ENCODE results near the gene CD244.
"Not testable (repeated sequence)": the region's sequence is repeated elsewhere in the genome, so short reads cannot be mapped to it uniquely, and the experiment has no call there.

The CD244 gene

GRCh38 chr1:160879056-160879455 is 16.4 kb upstream of the CD244 start:
- Histone ChIP-seq H3K4me3 (ENCODE audit: insufficient read length, low read depth) (no peak overlapping the region), H3K9ac (ENCODE audit: insufficient read length, low read depth) (no peak overlapping the region)

DNA sequence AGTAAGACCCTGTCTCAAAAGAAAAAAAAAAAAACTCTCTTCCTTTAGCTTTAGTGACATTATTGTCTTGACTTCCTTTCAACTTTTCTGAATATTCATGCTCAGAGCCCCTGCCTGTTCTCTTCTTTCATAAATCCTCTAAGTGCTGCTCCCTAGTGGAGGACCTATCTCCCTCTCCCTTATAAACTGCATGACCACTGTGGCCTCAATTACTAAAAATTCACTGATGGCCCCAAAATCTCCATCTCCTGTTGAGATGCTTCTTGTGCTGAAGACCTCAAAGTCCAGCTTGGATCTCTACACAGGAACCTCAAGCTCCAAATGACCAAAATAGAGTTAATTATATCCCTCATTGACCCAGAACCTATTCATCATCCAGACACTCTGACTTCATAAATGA is 14.5 kb upstream of the CD244 start:
- no peaks in the 10 kb centered on the region for H3K27me3 ChIP-seq (ENCODE audit: insufficient read depth, insufficient read length)
- H3K9me3 ChIP-seq (ENCODE audit: insufficient read depth, low read length) = no peaks in the 10 kb centered on the region
- no peaks in the 10 kb centered on the region for H3K4me1 ChIP-seq (ENCODE audit: insufficient read depth, insufficient read length)
- no peak overlapping the region for H3K9ac ChIP-seq (ENCODE audit: insufficient read length, low read depth)
- no peaks in the 10 kb centered on the region for H3K36me3 ChIP-seq (ENCODE audit: insufficient read depth, insufficient read length, low read length)
- H3K4me3 ChIP-seq (ENCODE audit: insufficient read length, low read depth) = no peak overlapping the region
- DNase-seq (ENCODE audit: low read depth, low spot score) = no peak
- TF ChIP-seq SUZ12 (IDR thresholded peaks at IDR 0.05; ENCODE audit: extremely low read depth, insufficient read depth, insufficient read length) = no peak

More at GRCh38 chr1:160879056-160879455, 16.4 kb upstream of the CD244 start:
- no peaks in the 10 kb centered on the region for H3K9me3 ChIP-seq (ENCODE audit: insufficient read depth, low read length)
- no peak for DNase-seq (ENCODE audit: low read depth, low spot score)
- no peaks in the 10 kb centered on the region for H3K36me3 ChIP-seq (ENCODE audit: insufficient read depth, insufficient read length, low read length)
- H3K4me1 ChIP-seq (ENCODE audit: insufficient read depth, insufficient read length) = no peaks in the 10 kb centered on the region
- no peaks in the 10 kb centered on the region for H3K27me3 ChIP-seq (ENCODE audit: insufficient read depth, insufficient read length)
- TF ChIP-seq ZNF274 (IDR thresholded peaks at IDR 0.05; ENCODE audit: low read depth, low read length) (no peak), SUZ12 (IDR thresholded peaks at IDR 0.05; ENCODE audit: extremely low read depth, insufficient read depth, insufficient read length) (no peak), YY1 (IDR thresholded peaks at IDR 0.05; ENCODE audit: insufficient read depth, insufficient read length) (no peak)

- Histone ChIP-seq H3K4me3 (ENCODE audit: insufficient read length, low read depth) (no peak overlapping the region), H3K9ac (ENCODE audit: insufficient read length, low read depth) (no peak overlapping the region), H3K9me3 (ENCODE audit: insufficient read depth, low read length) (no peaks in the 10 kb centered on the region), H3K27me3 (ENCODE audit: insufficient read depth, insufficient read length) (no peaks in the 10 kb centered on the region), H3K36me3 (ENCODE audit: insufficient read depth, insufficient read length, low read length) (no peaks in the 10 kb centered on the region), H3K4me1 (ENCODE audit: insufficient read depth, insufficient read length) (no peaks in the 10 kb centered on the region)
- no peak for DNase-seq (ENCODE audit: low read depth, low spot score)
- no peak for TF ChIP-seq ZNF274 (IDR thresholded peaks at IDR 0.05; ENCODE audit: low read depth, low read length)
- TF ChIP-seq YY1 (IDR thresholded peaks at IDR 0.05; ENCODE audit: insufficient read depth, insufficient read length) = no peak
- TF ChIP-seq SUZ12 (IDR thresholded peaks at IDR 0.05; ENCODE audit: extremely low read depth, insufficient read depth, insufficient read length) = no peak
Observed at GRCh38 chr1:160876311-160876710, 13.6 kb upstream of the CD244 start.

DNA sequence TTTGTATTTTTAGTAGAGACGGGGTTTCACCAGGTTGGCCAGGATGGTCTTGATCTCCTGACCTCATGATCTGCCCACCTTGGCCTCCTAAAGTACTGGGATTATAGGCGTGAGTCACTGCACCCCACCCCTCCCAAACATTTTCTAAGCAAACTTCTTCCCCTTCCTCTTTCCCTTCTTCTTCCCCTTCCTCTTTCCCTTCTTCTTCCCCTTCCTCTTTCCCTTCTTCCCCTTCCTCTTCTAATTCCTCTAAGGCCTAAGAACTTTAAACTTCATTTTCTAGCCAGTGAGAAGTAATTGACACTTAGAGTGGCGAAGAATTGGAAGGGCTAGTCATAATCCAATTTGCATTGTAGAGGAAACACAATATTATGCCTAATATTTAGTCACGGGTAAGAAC is 12.9 kb upstream of the CD244 start:
- H3K36me3 ChIP-seq (ENCODE audit: insufficient read depth, insufficient read length, low read length); H3K4me1 ChIP-seq (ENCODE audit: insufficient read depth, insufficient read length); H3K9ac ChIP-seq (ENCODE audit: insufficient read length, low read depth); H3K4me3 ChIP-seq (ENCODE audit: insufficient read length, low read depth); H3K9me3 ChIP-seq (ENCODE audit: insufficient read depth, low read length); H3K27me3 ChIP-seq (ENCODE audit: insufficient read depth, insufficient read length); DNase-seq (ENCODE audit: low read depth, low spot score): not testable (repeated sequence)

DNA sequence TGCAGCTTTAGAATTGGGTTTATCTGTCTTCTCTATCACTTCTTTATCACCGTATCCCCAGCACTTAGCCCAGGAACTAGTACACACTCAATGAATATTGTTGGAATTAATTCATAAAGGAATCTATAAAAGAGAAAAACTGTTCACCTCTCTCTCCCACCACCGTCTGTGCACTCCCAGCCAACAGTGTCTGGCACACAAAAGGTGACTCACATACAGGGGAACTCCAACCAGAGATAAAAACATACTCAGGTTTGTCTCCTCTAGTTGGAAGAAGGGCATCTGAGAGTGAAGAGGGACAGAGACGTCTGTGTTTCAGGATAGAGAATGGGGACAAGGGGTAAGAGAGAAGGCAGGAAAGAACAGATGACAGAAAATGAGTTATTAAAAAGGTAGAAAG is 12.2 kb upstream of the CD244 start:
- Histone ChIP-seq H3K9me3 (ENCODE audit: insufficient read depth, low read length) (no peaks in the 10 kb centered on the region), H3K4me3 (ENCODE audit: insufficient read length, low read depth) (no peak overlapping the region), H3K27me3 (ENCODE audit: insufficient read depth, insufficient read length) (no peaks in the 10 kb centered on the region), H3K9ac (ENCODE audit: insufficient read length, low read depth) (no peak overlapping the region), H3K36me3 (ENCODE audit: insufficient read depth, insufficient read length, low read length) (no peaks in the 10 kb centered on the region), H3K4me1 (ENCODE audit: insufficient read depth, insufficient read length) (no peaks in the 10 kb centered on the region)
- no peak for TF ChIP-seq YY1 (IDR thresholded peaks at IDR 0.05; ENCODE audit: insufficient read depth, insufficient read length)
- TF ChIP-seq SUZ12 (IDR thresholded peaks at IDR 0.05; ENCODE audit: extremely low read depth, insufficient read depth, insufficient read length) = no peak
- no peak for TF ChIP-seq ZNF274 (IDR thresholded peaks at IDR 0.05; ENCODE audit: low read depth, low read length)
- no peak for DNase-seq (ENCODE audit: low read depth, low spot score)

- no peak overlapping the region for H3K9ac ChIP-seq (ENCODE audit: insufficient read length, low read depth)
- no peak overlapping the region for H3K4me3 ChIP-seq (ENCODE audit: insufficient read length, low read depth)
- no peak for TF ChIP-seq YY1 (IDR thresholded peaks at IDR 0.05; ENCODE audit: insufficient read depth, insufficient read length)
- no peak for TF ChIP-seq SUZ12 (IDR thresholded peaks at IDR 0.05; ENCODE audit: extremely low read depth, insufficient read depth, insufficient read length)
- no peak for TF ChIP-seq ZNF274 (IDR thresholded peaks at IDR 0.05; ENCODE audit: low read depth, low read length)
- H3K27me3 ChIP-seq (ENCODE audit: insufficient read depth, insufficient read length) = no peaks in the 10 kb centered on the region
- H3K4me1 ChIP-seq (ENCODE audit: insufficient read depth, insufficient read length) = no peaks in the 10 kb centered on the region
- no peaks in the 10 kb centered on the region; the same call in 1 of the 2 replicates for H3K9me3 ChIP-seq (ENCODE audit: insufficient read depth, low read length)
- H3K36me3 ChIP-seq (ENCODE audit: insufficient read depth, insufficient read length, low read length) = no peaks in the 10 kb centered on the region
- no peak for DNase-seq (ENCODE audit: low read depth, low spot score)
Observed at GRCh38 chr1:160868141-160868540, 5.5 kb upstream of the CD244 start.

DNA sequence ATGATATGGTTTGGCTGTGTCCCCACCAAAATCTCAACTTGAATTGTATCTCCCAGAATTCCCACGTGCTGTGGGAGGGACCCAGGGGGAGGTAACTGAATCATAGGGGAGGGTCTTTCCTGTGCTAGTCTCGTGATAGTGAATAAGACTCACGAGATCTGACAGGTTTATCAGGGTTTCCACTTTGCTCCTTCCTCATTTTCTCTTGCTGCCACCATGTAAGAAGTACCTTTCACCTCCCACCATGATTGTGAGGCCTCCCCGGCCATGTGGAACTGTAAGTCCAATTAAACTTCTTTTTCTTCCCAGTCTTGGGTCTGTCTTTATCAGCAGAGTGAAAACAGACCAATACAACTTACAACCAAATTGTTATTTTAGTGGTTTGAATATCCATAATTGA is 5.0 kb upstream of the CD244 start:
- not testable (repeated sequence) for H3K27me3 ChIP-seq (ENCODE audit: insufficient read depth, insufficient read length); H3K36me3 ChIP-seq (ENCODE audit: insufficient read depth, insufficient read length, low read length); DNase-seq (ENCODE audit: low read depth, low spot score); H3K9ac ChIP-seq (ENCODE audit: insufficient read length, low read depth); H3K4me1 ChIP-seq (ENCODE audit: insufficient read depth, insufficient read length); H3K9me3 ChIP-seq (ENCODE audit: insufficient read depth, low read length); H3K4me3 ChIP-seq (ENCODE audit: insufficient read length, low read depth)

DNA sequence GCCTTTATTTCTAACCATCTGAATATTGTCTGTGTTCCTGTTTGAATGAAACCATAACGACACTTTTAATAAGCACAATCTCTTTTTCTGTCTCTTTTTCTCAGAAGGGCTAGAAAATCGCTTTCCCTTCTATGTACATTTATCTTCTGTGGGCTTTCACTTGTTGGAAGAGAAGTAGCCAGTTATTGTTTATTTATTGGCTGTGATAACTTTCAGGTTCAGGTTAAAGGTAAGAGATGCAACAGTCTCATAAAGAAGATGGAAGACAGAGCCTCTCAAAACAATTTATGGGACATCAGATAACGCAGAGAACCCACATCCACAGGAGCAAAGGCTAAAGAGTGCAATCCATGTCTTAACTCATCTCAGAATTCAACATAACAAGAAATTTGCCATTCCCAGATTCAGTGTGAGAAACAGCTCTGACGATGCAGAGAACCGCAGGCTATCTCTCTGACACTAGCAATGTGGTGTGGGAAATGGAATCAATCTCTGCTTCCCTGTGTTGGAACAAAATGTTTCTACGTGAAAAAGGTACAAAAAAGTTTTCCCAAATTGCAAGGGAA is 4.1 kb upstream of the CD244 start:
- no peak overlapping the region for H3K9ac ChIP-seq (ENCODE audit: insufficient read length, low read depth)
- no peaks in the 10 kb centered on the region for H3K36me3 ChIP-seq (ENCODE audit: insufficient read depth, insufficient read length, low read length)
- no peaks in the 10 kb centered on the region; the same call in 1 of the 2 replicates for H3K9me3 ChIP-seq (ENCODE audit: insufficient read depth, low read length)
- no peak overlapping the region for H3K4me3 ChIP-seq (ENCODE audit: insufficient read length, low read depth)
- TF ChIP-seq SUZ12 (IDR thresholded peaks at IDR 0.05; ENCODE audit: extremely low read depth, insufficient read depth, insufficient read length) (no peak), ZNF274 (IDR thresholded peaks at IDR 0.05; ENCODE audit: low read depth, low read length) (no peak), YY1 (IDR thresholded peaks at IDR 0.05; ENCODE audit: insufficient read depth, insufficient read length) (no peak)
- no peak for DNase-seq (ENCODE audit: low read depth, low spot score)
- H3K4me1 ChIP-seq (ENCODE audit: insufficient read depth, insufficient read length) = peaks cover 9% of the 10 kb centered on the region
- H3K27me3 ChIP-seq (ENCODE audit: insufficient read depth, insufficient read length) = peaks cover 4% of the 10 kb centered on the region

Measured in NT2/D1 (cell line).